NCI-H1694 (cell line): ENCODE results near the gene METTL21C.
A peak's percentile ranks its signal among the peaks of the same experiment; 100 is the strongest.

Source experiments
- DNase-seq: peaks from one replicate; lab custom pipeline; 2025; lab: John Stamatoyannopoulos, UW

Gene METTL21C

GRCh38 chr13:102667023-102667422, 27.8 kb downstream of the METTL21C start:
- DNase-seq, result no peak

GRCh38 chr13:102659168-102659713, 35.6 kb downstream of the METTL21C start:
- no peak for DNase-seq

- no peak for DNase-seq
Observed at GRCh38 chr13:102658660-102659059, 36.2 kb downstream of the METTL21C start.

GRCh38 chr13:102657630-102658029, 37.2 kb downstream of the METTL21C start:
- no peak for DNase-seq

GRCh38 chr13:102654756-102655155, 40.1 kb downstream of the METTL21C start:
- no peak for DNase-seq

- DNase-seq, result no peak
Observed at GRCh38 chr13:102651892-102652291, 43.0 kb downstream of the METTL21C start.

- no peak for DNase-seq
Observed at GRCh38 chr13:102651392-102651791, 43.5 kb downstream of the METTL21C start.

GRCh38 chr13:102650444-102650843, 44.4 kb downstream of the METTL21C start:
- DNase-seq, result no peak

GRCh38 chr13:102648046-102648445, 46.8 kb downstream of the METTL21C start:
- DNase-seq, result no peak

- DNase-seq, result peak; percentile 32
Observed at GRCh38 chr13:102645701-102646100, 49.1 kb downstream of the METTL21C start.

- no peak for DNase-seq
Observed at GRCh38 chr13:102643656-102644055, 51.2 kb downstream of the METTL21C start.

GRCh38 chr13:102642475-102642874, 52.4 kb downstream of the METTL21C start:
- peak; percentile 78 for DNase-seq

GRCh38 chr13:102642029-102642428, 52.8 kb downstream of the METTL21C start:
- DNase-seq, result no peak

- no peak for DNase-seq
Observed at GRCh38 chr13:102638741-102639140, 56.1 kb downstream of the METTL21C start.
